Stomach (tissue), 4 donors: Measurements from ENCODE around the gene FOXM1.

ENCODE experiments used
- CTCF ChIP-seq, 7 experiments: fragments of 450-650 bp in 4 of 7; fragments of 200-600 bp in 3 of 7; sonication (generic) in 3 of 7; IDR thresholded peaks; one replicate each; pipeline ENCODE4 v1.5.1; 2016 to 2019; ENCODE audit warnings: antibody characterized with exemption in 7 of 7, control low read depth in 2 of 7, mild to moderate bottlenecking in 1 of 7
- EP300 ChIP-seq: sonication (generic); formaldehyde crosslinking; IDR thresholded peaks from one replicate; pipeline ENCODE4 v1.6.1; 2017; ENCODE audit warnings: antibody characterized with exemption
- POLR2A ChIP-seq, 4 donors: fragments of 450-650 bp; IDR thresholded peaks; one replicate each; pipeline ENCODE4 v1.6.1; 2016; ENCODE audit warnings: antibody characterized with exemption in 4 of 4, control low read depth in 2 of 4, mild to moderate bottlenecking in 1 of 4, moderate library complexity in 1 of 4
- POLR2AphosphoS5 ChIP-seq, 3 donors: sonication (generic); formaldehyde crosslinking; IDR thresholded peaks; one replicate each; pipeline ENCODE4 v1.6.1; 2016; ENCODE audit warnings: antibody characterized with exemption in 3 of 3

DNA sequence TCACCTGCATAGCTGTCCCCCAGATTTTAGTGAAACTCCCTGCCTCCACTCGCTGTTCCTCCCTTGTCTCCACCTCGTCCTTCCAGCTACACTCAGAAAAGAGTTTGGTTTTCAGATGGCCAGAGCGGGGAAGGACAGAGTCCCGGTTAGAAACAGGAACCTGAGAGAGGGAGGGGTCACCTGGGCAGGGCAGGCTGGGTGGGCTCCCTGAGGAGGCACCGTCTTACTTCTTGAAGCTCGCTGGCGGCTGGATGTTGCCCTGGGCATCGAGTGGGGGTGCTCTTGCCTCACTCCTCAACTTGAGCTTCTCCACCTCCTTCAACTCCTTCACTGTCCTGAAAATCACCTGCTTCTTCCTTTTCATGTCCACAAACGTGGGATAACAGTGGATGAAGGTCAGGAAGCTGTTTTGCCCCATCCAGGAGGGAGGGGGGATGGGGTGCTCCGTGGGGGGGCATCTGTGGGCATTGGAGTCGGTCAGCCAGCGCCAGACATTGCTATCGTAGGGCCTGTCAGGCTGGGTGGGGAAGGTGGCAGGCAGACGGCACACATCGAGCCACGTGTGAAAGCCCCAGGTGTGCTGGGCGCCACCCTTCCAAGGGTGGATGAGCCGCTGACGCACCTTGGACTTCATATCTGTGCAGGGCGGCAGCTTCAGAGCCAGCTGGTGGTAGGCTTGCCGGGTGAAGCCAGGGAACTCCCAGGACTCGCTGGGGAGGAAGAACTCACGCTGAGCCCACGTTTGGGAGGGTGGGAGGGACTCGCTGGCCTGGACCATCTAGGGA is 22.1 kb downstream of the FOXM1 start:
- TF ChIP-seq CTCF (IDR thresholded peaks at IDR 0.05) (no peak), POLR2A (IDR thresholded peaks at IDR 0.05) (no peak), POLR2AphosphoS5 (IDR thresholded peaks at IDR 0.05) (no peak), EP300 (no peak)
